ENCODE results near the gene TMEM209. TPM values are rescaled to one million over a fixed set of nuclear protein-coding genes. Genes with fewer than 3 reads are reported as not detected.
A peak's percentile ranks its signal among the peaks of the same experiment; 100 is the strongest.
"Not testable (repeated sequence)": the region's sequence is repeated elsewhere in the genome, so short reads cannot be mapped to it uniquely, and the experiment has no call there.

Gene TMEM209
- polyA plus RNA-seq, 2 of the 4 experiments (the other 2 are of a cell fraction) = 12.8 to 36.6 TPM

GRCh38 chr7:130189343-130189742 lies 15.9 kb downstream of the TMEM209 start:
- DNase-seq (ENCODE audit: low read depth in 1 of 2, low spot score in 1 of 2) (no peak), FAIRE-seq (no peak), ATAC-seq (no peak)
- POLR2A ChIA-PET = interaction anchor here (2.0 kb wide), 1 partner anchor 16 kb away, joined by 6 read pairs; the partner anchor contains the start of gene TMEM209
- WGBS (ENCODE audit: missing lambda C conversion rate) = 93% methylated on average over 5 of the region's 5 CpGs
- H3K4me2 ChIP-seq = no peak overlapping the region
- TF ChIP-seq CBX8 (IDR thresholded peaks at IDR 0.05) = no peak
- TF ChIP-seq SMC3 (IDR thresholded peaks at IDR 0.05) = no peak
- no peak for TF ChIP-seq RNF2 (IDR thresholded peaks at IDR 0.05; ENCODE audit: borderline replicate concordance, low read depth)
- TF ChIP-seq MAFK (IDR thresholded peaks at IDR 0.05; ENCODE audit: partially characterized antibody) = peak; percentile 36
- H3K9me3 ChIP-seq = no peaks in the 10 kb centered on the region
- H3K27ac ChIP-seq = no peak overlapping the region
- H3K4me3 ChIP-seq = no peak overlapping the region
- no peaks in the 10 kb centered on the region for H3K4me1 ChIP-seq
- CTCF ChIA-PET = interaction anchor here (0.6 kb wide), 1 partner anchor 635 kb away, joined by 3 read pairs; no protein-coding TSS in a partner anchor

DNA sequence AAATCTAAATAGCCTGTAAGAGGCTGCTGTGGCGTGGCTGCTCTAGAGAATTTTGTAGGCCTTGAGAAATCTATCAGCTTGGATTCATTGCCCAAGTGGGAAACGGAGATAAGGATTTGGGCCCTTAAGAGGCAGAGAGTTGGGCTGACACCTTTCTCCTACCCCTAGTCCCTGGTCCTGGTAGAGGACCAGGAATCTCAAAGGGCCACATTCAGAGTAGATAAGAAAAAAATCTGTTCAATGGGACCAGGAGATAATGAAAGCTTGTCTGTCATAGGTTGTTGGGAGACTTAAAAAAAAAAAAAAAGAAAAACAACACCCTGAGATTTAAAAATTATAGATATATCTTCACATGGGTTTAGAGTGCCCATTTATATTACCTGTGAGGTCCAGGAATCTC lies 17.8 kb downstream of the TMEM209 start:
- CTCF ChIA-PET = interaction anchor here (0.6 kb wide), 2 partner anchors 14 to 318 kb away, joined by 3 to 5 read pairs; no protein-coding TSS in a partner anchor
- H3K4me2 ChIP-seq = no peak overlapping the region
- WGBS (ENCODE audit: missing lambda C conversion rate) = 91% methylated on average over 2 of the region's 2 CpGs
- FAIRE-seq = no peak
- no peak overlapping the region for H3K4me3 ChIP-seq
- no peak for ATAC-seq
- DNase-seq (ENCODE audit: low read depth in 1 of 2, low spot score in 1 of 2) = no peak
- POLR2A ChIA-PET = interaction anchor here (1.2 kb wide), 1 partner anchor 18 kb away, joined by 4 read pairs; the partner anchor contains the start of gene TMEM209
- H3K27ac ChIP-seq = no peak overlapping the region
- no peaks in the 10 kb centered on the region for H3K4me1 ChIP-seq
- no peaks in the 10 kb centered on the region for H3K9me3 ChIP-seq
- TF ChIP-seq NR3C1 (IDR thresholded peaks at IDR 0.05) (no peak), KDM5A (IDR thresholded peaks at IDR 0.05) (no peak), ELK1 (IDR thresholded peaks at IDR 0.05; ENCODE audit: low read depth, low read length) (no peak), JUN (IDR thresholded peaks at IDR 0.05) (no peak), HOXB13 (CRISPR knock-in tag; IDR thresholded peaks at IDR 0.05; ENCODE audit: low read depth) (no peak)

DNA sequence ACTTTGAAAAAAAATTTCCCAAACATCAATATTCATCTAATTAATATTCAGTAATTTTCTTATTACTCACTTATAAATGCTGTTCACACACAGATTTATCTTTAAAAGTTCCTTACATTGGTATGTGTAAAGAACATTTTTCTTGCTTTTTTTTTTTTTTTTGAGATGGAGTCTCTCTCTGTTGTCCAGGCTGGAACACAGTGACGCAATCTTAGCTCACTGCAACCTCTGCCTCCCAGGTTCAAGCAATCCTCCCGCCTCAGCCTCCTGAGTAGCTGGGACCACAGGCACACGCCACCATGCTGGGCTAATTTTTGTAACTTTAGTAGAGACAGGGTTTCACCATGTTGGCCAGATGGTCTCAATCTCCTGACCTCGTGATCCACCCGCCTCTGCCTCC lies 20.9 kb downstream of the TMEM209 start:
- DNase-seq (ENCODE audit: low read depth in 1 of 2, low spot score in 1 of 2); ATAC-seq; POLR2A ChIA-PET; H3K4me3 ChIP-seq; H3K4me1 ChIP-seq; FAIRE-seq; H3K4me2 ChIP-seq; H3K27ac ChIP-seq; H3K9me3 ChIP-seq: not testable (repeated sequence)
- 95% methylated on average over 5 of the region's 5 CpGs for WGBS (ENCODE audit: missing lambda C conversion rate)
- CTCF ChIA-PET = interaction anchor here (0.7 kb wide), 1 partner anchor 558 kb away, joined by 4 read pairs; no protein-coding TSS in a partner anchor

DNA sequence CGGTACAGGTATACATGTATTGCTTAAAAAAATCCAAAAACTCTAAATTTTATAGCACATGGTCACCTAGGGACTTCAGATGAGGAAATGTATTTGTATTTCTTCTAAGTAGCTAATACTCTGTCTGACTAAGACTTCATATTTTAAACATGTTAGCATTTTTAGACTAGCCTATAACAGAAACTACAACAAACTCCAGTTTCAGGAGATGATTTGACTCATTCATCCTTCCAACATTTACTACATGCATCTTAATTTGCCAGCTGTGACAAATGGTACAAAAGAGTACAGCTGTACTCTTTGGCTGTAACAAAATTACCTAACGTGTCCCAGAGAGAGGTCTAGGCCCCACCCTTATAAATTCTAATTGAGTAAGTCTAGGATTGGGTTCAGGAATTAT lies 22.2 kb downstream of the TMEM209 start:
- ATAC-seq = no peak
- ChIA-PET POLR2A (no interaction called here), CTCF (interaction anchor here (0.9 kb wide), 1 partner anchor 112 kb away, joined by 3 read pairs; no protein-coding TSS in a partner anchor)
- no peak for FAIRE-seq
- no peak overlapping the region for H3K27ac ChIP-seq
- WGBS (ENCODE audit: missing lambda C conversion rate) = 97% methylated on average over 2 of the region's 2 CpGs
- no peak overlapping the region for H3K4me3 ChIP-seq
- H3K4me1 ChIP-seq = no peaks in the 10 kb centered on the region
- no peak for TF ChIP-seq REST (IDR thresholded peaks at IDR 0.05)
- no peak for TF ChIP-seq SMC3 (IDR thresholded peaks at IDR 0.05)
- no peak for TF ChIP-seq EP300 (IDR thresholded peaks at IDR 0.05)
- TF ChIP-seq HDAC2 (IDR thresholded peaks at IDR 0.05) = no peak
- no peak for TF ChIP-seq EHF (CRISPR knock-in tag; IDR thresholded peaks at IDR 0.05)
- no peak for TF ChIP-seq HEYL (CRISPR knock-in tag; IDR thresholded peaks at IDR 0.05)
- TF ChIP-seq TFCP2L1 (CRISPR knock-in tag; IDR thresholded peaks at IDR 0.05) = no peak
- TF ChIP-seq, protein P1, sequence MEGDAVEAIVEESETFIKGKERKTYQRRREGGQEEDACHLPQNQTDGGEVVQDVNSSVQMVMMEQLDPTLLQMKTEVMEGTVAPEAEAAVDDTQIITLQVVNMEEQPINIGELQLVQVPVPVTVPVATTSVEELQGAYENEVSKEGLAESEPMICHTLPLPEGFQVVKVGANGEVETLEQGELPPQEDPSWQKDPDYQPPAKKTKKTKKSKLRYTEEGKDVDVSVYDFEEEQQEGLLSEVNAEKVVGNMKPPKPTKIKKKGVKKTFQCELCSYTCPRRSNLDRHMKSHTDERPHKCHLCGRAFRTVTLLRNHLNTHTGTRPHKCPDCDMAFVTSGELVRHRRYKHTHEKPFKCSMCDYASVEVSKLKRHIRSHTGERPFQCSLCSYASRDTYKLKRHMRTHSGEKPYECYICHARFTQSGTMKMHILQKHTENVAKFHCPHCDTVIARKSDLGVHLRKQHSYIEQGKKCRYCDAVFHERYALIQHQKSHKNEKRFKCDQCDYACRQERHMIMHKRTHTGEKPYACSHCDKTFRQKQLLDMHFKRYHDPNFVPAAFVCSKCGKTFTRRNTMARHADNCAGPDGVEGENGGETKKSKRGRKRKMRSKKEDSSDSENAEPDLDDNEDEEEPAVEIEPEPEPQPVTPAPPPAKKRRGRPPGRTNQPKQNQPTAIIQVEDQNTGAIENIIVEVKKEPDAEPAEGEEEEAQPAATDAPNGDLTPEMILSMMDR (IDR thresholded peaks at IDR 0.05) = no peak
- TF ChIP-seq TP53 (CRISPR knock-in tag; IDR thresholded peaks at IDR 0.05) = no peak
- no peak for TF ChIP-seq JUN (IDR thresholded peaks at IDR 0.05)
- TF ChIP-seq PHF8 (IDR thresholded peaks at IDR 0.05; ENCODE audit: borderline replicate concordance, low read depth) = no peak
- TF ChIP-seq KDM5A (IDR thresholded peaks at IDR 0.05) = no peak
- TF ChIP-seq, protein P2, sequence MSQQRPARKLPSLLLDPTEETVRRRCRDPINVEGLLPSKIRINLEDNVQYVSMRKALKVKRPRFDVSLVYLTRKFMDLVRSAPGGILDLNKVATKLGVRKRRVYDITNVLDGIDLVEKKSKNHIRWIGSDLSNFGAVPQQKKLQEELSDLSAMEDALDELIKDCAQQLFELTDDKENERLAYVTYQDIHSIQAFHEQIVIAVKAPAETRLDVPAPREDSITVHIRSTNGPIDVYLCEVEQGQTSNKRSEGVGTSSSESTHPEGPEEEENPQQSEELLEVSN (IDR thresholded peaks at IDR 0.05; ENCODE audit: borderline replicate concordance, low read depth) = no peak
- TF ChIP-seq SREBF2 (IDR thresholded peaks at IDR 0.05) = no peak
- no peak for TF ChIP-seq GATA3 (IDR thresholded peaks at IDR 0.05; ENCODE audit: borderline replicate concordance)
- no peak for TF ChIP-seq FOSB (CRISPR knock-in tag; IDR thresholded peaks at IDR 0.05)
- TF ChIP-seq POLR2A (IDR thresholded peaks at IDR 0.05; ENCODE audit: low read length) = no peak
- no peak for TF ChIP-seq ZC3H11A (IDR thresholded peaks at IDR 0.05)
- H3K9me3 ChIP-seq = no peaks in the 10 kb centered on the region
- DNase-seq (ENCODE audit: low read depth in 1 of 2, low spot score in 1 of 2) = no peak
- no peak overlapping the region for H3K4me2 ChIP-seq

All from A549 (cell line).